ENCODE measurements around the gene CKAP2L. TPM values are rescaled to one million over a fixed set of nuclear protein-coding genes. Genes with fewer than 3 reads are reported as not detected.
A peak's percentile ranks its signal among the peaks of the same experiment; 100 is the strongest.

The CKAP2L gene
- total RNA-seq, 3 donors from 2014 or later (not counting 1 experiment from before 2014, with no cell fraction given) = 1.2 to 3.4 (median 1.2) TPM

DNA sequence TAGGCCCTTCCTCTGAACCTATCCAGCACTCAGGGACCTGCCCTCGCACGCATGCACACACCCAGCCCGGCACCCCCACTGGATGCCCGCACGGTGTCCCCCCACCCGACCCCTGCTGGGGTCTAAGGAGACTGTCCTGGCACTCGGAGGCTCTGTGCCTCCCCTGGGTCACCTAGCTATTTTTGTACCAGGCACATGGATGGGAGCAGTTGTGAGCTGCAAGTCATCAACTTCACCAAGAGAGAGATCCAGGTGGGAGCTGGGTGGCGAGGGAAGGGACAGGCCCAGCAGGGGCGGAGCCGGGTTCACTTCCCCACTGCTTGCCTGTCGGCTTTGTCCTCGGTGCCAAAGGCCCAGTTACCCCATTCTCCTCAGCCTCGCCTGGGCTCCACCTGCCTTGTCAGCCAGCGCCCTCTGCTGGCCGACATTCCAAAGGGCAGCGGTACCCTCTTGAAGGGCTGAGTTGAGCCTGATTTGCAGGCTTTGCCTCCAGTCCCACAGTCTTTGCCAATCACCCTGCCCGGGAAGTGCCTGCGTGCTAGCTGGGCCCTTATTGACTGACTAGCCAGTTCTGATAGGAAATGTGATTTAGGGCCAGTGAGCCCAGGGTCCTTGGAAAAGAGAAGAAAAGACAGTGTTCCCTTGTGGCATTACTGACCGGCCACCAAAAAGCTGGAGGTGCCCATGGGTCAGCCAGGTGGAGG is 37.8 kb downstream of the CKAP2L start:
- 32% methylated on average over 19 of the region's 19 CpGs for WGBS (ENCODE audit: insufficient coverage)
- Histone ChIP-seq H3K27me3 (ENCODE audit: control insufficient read depth, insufficient read depth, low read length) (no peaks in the 10 kb centered on the region), H3K4me3 (ENCODE audit: low read length) (no peak overlapping the region), H3K36me3 (ENCODE audit: control insufficient read depth, insufficient read depth, low read length) (no peaks in the 10 kb centered on the region), H3K27ac (ENCODE audit: low read length) (no peak overlapping the region), H3K9me3 (ENCODE audit: control insufficient read depth, insufficient read depth, low read length) (no peaks in the 10 kb centered on the region), H3K4me1 (ENCODE audit: control insufficient read depth, insufficient read depth, low read length) (peaks cover 18% of the 10 kb centered on the region)
- DNase-seq (peak; percentile 85 to 93), ATAC-seq (peak; percentile 96 to 100 (median 99))
- no peaks in the 10 kb centered on the region for H3K36me3 Mint-ChIP-seq
- intact Hi-C loops (cut with micrococcal nuclease) = loop anchor here (1.0 kb wide), 3 partner anchors 35 to 245 kb away; no protein-coding TSS in a partner anchor
- no peaks in the 10 kb centered on the region for H3K27me3 Mint-ChIP-seq (ENCODE audit: low read depth in 2 of 2)
- peak overlapping the region in 1 of 2 donors; percentile 64 for H3K27ac Mint-ChIP-seq
- peaks cover 9 to 21% of the 10 kb centered on the region in 2 donors for H3K4me1 Mint-ChIP-seq
- H3K9me3 Mint-ChIP-seq = no peaks in the 10 kb centered on the region
- no peak overlapping the region for H3K4me3 Mint-ChIP-seq
- TF ChIP-seq, protein P1, sequence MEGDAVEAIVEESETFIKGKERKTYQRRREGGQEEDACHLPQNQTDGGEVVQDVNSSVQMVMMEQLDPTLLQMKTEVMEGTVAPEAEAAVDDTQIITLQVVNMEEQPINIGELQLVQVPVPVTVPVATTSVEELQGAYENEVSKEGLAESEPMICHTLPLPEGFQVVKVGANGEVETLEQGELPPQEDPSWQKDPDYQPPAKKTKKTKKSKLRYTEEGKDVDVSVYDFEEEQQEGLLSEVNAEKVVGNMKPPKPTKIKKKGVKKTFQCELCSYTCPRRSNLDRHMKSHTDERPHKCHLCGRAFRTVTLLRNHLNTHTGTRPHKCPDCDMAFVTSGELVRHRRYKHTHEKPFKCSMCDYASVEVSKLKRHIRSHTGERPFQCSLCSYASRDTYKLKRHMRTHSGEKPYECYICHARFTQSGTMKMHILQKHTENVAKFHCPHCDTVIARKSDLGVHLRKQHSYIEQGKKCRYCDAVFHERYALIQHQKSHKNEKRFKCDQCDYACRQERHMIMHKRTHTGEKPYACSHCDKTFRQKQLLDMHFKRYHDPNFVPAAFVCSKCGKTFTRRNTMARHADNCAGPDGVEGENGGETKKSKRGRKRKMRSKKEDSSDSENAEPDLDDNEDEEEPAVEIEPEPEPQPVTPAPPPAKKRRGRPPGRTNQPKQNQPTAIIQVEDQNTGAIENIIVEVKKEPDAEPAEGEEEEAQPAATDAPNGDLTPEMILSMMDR (IDR thresholded peaks at IDR 0.05) = peak; percentile 97

DNA sequence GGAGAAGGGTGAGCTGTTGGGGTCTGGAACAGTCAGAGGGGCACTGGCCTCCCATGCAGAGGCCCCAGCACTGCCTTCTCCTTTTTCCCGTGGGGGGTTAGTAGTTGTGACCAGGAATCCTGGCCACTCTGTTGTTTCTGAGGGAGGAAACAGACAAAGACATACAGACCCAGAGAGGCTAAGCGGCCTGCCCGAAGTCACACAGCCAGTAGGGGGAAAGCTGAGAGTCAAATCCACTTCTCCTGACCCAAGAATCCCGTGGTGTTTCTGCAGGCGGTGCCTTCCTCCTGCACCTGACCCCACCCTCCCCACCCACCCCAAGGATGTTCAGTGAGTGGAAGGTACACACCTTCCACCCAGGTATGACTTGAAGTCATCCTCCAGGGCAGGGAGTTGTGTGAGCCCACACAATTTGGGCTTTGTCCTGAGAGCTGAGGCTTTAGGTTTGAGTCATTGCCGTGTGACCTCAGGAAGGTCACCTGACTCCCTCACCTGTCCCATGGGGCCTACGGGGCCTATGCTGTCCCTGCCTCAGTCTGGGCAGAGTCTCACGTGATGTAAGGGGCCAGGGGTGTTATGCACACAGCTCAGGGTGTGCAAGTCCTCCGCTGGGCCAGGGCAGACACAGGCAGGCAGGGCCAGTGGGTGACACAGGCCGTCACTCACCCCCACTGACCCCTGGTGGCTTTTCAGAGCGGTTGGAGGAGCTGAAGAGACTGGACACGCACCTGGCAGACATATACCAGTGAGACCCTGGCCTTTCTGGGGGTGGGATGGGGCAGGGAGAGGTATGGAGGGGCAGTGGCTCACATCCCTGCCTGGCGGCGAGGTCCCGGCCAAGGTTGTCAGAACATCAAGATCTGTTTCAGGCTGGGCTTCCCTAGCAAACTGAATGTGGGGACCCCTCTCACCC is 38.6 kb downstream of the CKAP2L start:
- Mint-ChIP-seq H3K36me3 (no peaks in the 10 kb centered on the region), H3K27me3 (ENCODE audit: low read depth in 2 of 2) (no peaks in the 10 kb centered on the region), H3K4me3 (no peak overlapping the region), H3K27ac (peak overlapping the region in 1 of 2 donors; percentile 64), H3K4me1 (peaks cover 9 to 21% of the 10 kb centered on the region in 2 donors), H3K9me3 (no peaks in the 10 kb centered on the region)
- no peaks in the 10 kb centered on the region for H3K9me3 ChIP-seq (ENCODE audit: control insufficient read depth, insufficient read depth, low read length)
- no peak overlapping the region for H3K27ac ChIP-seq (ENCODE audit: low read length)
- ATAC-seq (no peak), DNase-seq (no peak)
- H3K4me3 ChIP-seq (ENCODE audit: low read length) = no peak overlapping the region
- 88% methylated on average over 12 of the region's 15 CpGs for WGBS (ENCODE audit: insufficient coverage)
- intact Hi-C loops (cut with micrococcal nuclease) = loop anchor here (1.0 kb wide), 3 partner anchors 34 to 244 kb away; no protein-coding TSS in a partner anchor
- TF ChIP-seq, protein P1 (IDR thresholded peaks at IDR 0.05) = no peak
- no peaks in the 10 kb centered on the region for H3K36me3 ChIP-seq (ENCODE audit: control insufficient read depth, insufficient read depth, low read length)
- H3K4me1 ChIP-seq (ENCODE audit: control insufficient read depth, insufficient read depth, low read length) = peaks cover 21% of the 10 kb centered on the region
- H3K27me3 ChIP-seq (ENCODE audit: control insufficient read depth, insufficient read depth, low read length) = no peaks in the 10 kb centered on the region

DNA sequence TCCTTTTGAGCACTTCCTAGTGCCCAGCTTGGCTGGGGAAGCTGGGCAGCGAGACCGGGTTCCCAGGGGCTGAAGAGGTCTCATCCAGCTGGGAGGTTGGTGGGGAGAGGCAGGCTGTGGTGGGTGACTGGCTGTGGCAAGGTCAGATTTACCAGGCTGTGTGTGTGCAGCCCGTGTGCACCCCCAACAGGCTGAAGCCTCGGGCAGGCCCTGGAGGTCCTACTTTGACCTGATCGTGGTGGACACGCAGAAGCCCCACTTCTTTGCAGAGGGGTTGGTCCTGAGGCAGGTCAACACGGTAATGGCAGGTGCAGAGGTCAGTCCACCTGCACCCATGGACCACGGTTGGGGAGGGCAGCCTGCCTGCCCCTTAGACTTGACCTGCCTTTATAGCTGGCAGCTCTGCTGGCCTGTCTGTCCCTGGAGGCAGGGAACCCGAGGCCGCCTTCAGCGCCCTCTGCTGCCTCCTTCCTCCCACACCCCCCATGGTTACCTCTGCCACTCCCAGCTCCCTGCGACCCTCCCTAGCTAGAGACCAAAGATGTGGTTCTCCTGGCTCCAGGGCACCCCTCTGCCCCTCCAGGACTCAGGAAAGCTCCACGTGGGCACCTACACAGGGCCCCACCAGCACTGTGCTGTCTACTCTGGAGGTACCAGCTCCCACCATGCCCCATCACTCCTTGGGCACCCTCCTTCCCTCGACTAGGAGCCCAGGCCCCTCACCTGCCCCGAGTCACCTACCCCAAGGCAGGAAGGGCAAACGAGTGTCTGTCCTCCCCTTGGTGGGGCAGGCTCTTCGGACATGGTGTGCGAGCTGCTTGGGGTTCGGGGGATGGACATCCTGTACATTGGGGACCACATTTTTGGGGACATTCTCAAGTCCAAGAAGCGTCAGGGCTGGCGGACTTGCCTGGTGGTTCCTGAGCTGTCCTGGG is 39.6 kb downstream of the CKAP2L start:
- no peak overlapping the region for H3K27ac ChIP-seq (ENCODE audit: low read length)
- no peaks in the 10 kb centered on the region for H3K9me3 ChIP-seq (ENCODE audit: control insufficient read depth, insufficient read depth, low read length)
- TF ChIP-seq, protein P1 (IDR thresholded peaks at IDR 0.05) = no peak
- Mint-ChIP-seq H3K36me3 (no peaks in the 10 kb centered on the region), H3K4me3 (no peak overlapping the region), H3K27me3 (ENCODE audit: low read depth in 2 of 2) (peaks cover 0 to 1% of the 10 kb centered on the region in 2 donors), H3K27ac (no peak overlapping the region), H3K4me1 (peaks cover 9 to 21% of the 10 kb centered on the region in 2 donors), H3K9me3 (no peaks in the 10 kb centered on the region)
- ATAC-seq (no peak), DNase-seq (no peak)
- intact Hi-C loops (cut with micrococcal nuclease) = no loop called here
- H3K36me3 ChIP-seq (ENCODE audit: control insufficient read depth, insufficient read depth, low read length) = no peaks in the 10 kb centered on the region
- WGBS (ENCODE audit: insufficient coverage) = 78% methylated on average over 21 of the region's 21 CpGs
- no peaks in the 10 kb centered on the region for H3K27me3 ChIP-seq (ENCODE audit: control insufficient read depth, insufficient read depth, low read length)
- peaks cover 21% of the 10 kb centered on the region for H3K4me1 ChIP-seq (ENCODE audit: control insufficient read depth, insufficient read depth, low read length)
- no peak overlapping the region for H3K4me3 ChIP-seq (ENCODE audit: low read length)

All from natural killer cell (primary cell).